Prostate gland (tissue), 2 donors: ENCODE measurements around the gene SH2D3C. TPM values are rescaled to one million over a fixed set of nuclear protein-coding genes. Genes with fewer than 3 reads are reported as not detected.
A peak's percentile ranks its signal among the peaks of the same experiment; 100 is the strongest.

Source experiments
- DNase-seq: peaks from one replicate; pipeline ENCODE4 v3.0.0-alpha.2; 2019; ENCODE audit warnings: low spot score
- H3K27ac ChIP-seq, 2 donors: fragments of 200-600 bp; sonication (generic); 2 replicates each; pipeline ENCODE4 v1.5.1; 2017 to 2019
- H3K27me3 ChIP-seq: fragments of 200-600 bp; sonication (generic); replicated peaks from 2 replicates; pipeline ENCODE4 v1.5.1; 2019; ENCODE audit not compliant: insufficient read depth
- H3K36me3 ChIP-seq, 2 donors: fragments of 200-600 bp; sonication (generic); 1 replicate in 1 of 2; 2 replicates in 1 of 2; pipeline versions ENCODE4 v1.5.1 to v1.8.1; 2017 to 2019
- H3K4me1 ChIP-seq: fragments of 200-600 bp; sonication (generic); replicated peaks from 2 replicates; pipeline ENCODE4 v1.5.1; 2019
- H3K4me3 ChIP-seq, 2 donors: fragments of 200-600 bp; sonication (generic); 2 replicates each; pipeline ENCODE4 v1.5.1; 2017 to 2019
- H3K9me3 ChIP-seq: fragments of 200-600 bp; sonication (generic); 2 replicates; pipeline ENCODE4 v1.5.1; 2017
- CTCF ChIP-seq, 4 experiments: fragments of 200-600 bp in 2 of 4; fragments of 450-650 bp in 2 of 4; sonication (generic) in 2 of 4; IDR thresholded peaks; 1 replicate in 3 of 4; 2 replicates in 1 of 4; pipeline ENCODE4 v1.5.1; 2016 to 2019; ENCODE audit warnings: antibody characterized with exemption in 4 of 4, mild to moderate bottlenecking in 2 of 4, moderate library complexity in 2 of 4
- POLR2A ChIP-seq: fragments of 450-650 bp; IDR thresholded peaks from one replicate; pipeline ENCODE4 v1.6.1; 2016; ENCODE audit warnings: antibody characterized with exemption, mild to moderate bottlenecking
- POLR2AphosphoS5 ChIP-seq: sonication (generic); formaldehyde crosslinking; IDR thresholded peaks from one replicate; pipeline ENCODE4 v1.6.1; 2017; ENCODE audit warnings: antibody characterized with exemption
- WGBS: methylation state at CpG from one replicate; pipeline ENCODE4 v1.1.5; 2018; 5-methylcytosine and 5-hydroxymethylcytosine counted together
- intact Hi-C: fragments of 100-400 bp; cut with DNase I; formaldehyde crosslinking; loops from one replicate; pipeline ENCODE4 v1.14.2; 2022
- total RNA-seq, 2 donors: library from RNA; depleted of rRNA; stranded (reverse); fragments of >200 nt; gene quantifications; one replicate each; pipeline ENCODE4 v1.1.0, GENCODE V29; 2016

Gene SH2D3C
- total RNA-seq, 2 donors from 2014 or later = 5.5 to 11.4 TPM

GRCh38 chr9:127767909-127768331 lies 10.5 kb downstream of the SH2D3C start:
- no peak for TF ChIP-seq POLR2A
- no peak for TF ChIP-seq CTCF (IDR thresholded peaks at IDR 0.05)
- TF ChIP-seq POLR2AphosphoS5 = no peak
- H3K27ac ChIP-seq = peak overlapping the region in 1 of 2 donors; percentile 0
- H3K9me3 ChIP-seq = no peaks in the 10 kb centered on the region
- H3K4me1 ChIP-seq = peaks cover 5% of the 10 kb centered on the region
- DNase-seq = no peak
- no peak overlapping the region for H3K4me3 ChIP-seq
- 54% methylated on average over 13 of the region's 13 CpGs for WGBS
- intact Hi-C loops = no loop called here
- H3K27me3 ChIP-seq = no peaks in the 10 kb centered on the region
- no peaks in the 10 kb centered on the region for H3K36me3 ChIP-seq

- peak overlapping the region in 1 of 2 donors; percentile 0 for H3K27ac ChIP-seq
Observed at GRCh38 chr9:127767410-127767809, 11.1 kb downstream of the SH2D3C start.

DNA sequence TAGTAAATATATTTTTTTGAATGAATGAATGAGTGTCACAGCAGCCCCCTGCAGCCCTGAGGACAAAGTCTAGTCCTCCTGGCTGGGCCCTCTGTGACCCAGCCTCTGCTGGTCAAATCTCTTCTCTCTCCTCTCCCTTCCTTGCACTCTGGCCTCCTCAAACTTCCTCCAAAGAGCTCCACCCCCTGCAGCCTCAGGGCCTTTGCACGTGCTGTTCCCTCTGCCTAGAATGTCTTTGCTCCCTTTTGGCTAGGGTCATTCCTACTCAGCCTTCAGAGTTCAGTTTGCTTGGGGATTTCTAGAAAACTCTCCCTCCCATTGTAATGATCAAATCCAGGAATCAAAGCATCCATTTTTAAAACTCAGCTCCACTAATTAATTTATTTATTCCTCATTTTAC lies 13.0 kb downstream of the SH2D3C start:
- Histone ChIP-seq H3K27me3 (no peaks in the 10 kb centered on the region), H3K9me3 (no peaks in the 10 kb centered on the region), H3K36me3 (no peaks in the 10 kb centered on the region), H3K4me1 (peaks cover under 1% of the 10 kb centered on the region), H3K27ac (no peak overlapping the region), H3K4me3 (no peak overlapping the region)
- intact Hi-C loops = no loop called here
- TF ChIP-seq POLR2AphosphoS5 (no peak), CTCF (IDR thresholded peaks at IDR 0.05) (no peak), POLR2A (no peak)
- WGBS = 85% methylated on average over 1 of the region's 1 CpG
- DNase-seq = no peak

More at GRCh38 chr9:127767410-127767809, 11.1 kb downstream of the SH2D3C start:
- Histone ChIP-seq H3K36me3 (no peaks in the 10 kb centered on the region), H3K27me3 (no peaks in the 10 kb centered on the region), H3K4me3 (no peak overlapping the region), H3K4me1 (peaks cover 5% of the 10 kb centered on the region), H3K9me3 (no peaks in the 10 kb centered on the region)
- intact Hi-C loops = no loop called here
- no peak for TF ChIP-seq POLR2AphosphoS5
- TF ChIP-seq CTCF (IDR thresholded peaks at IDR 0.05) = no peak
- no peak for TF ChIP-seq POLR2A
- WGBS = 66% methylated on average over 3 of the region's 3 CpGs
- no peak for DNase-seq

DNA sequence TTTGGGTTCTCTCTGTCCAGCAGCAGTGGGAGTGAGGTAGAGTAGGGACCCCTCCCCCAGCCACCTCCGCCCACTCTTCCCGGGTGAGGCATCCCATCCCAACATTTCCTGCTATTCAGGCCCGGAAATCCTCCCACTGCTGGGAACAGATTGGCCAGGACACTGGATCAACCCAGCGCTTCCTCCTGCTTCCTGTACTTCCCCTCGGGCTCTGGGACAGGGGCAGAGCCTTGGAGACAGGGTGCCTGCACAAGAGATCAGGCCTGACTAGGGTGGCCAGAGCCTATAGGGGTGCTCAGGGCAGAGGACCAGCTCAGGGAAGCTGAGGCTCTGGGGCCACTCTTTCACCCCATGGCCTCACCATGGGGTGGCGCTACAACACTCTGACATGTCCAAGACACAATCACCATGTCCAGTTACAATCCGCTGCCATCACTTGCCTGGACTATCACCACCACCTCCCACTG lies 14.5 kb downstream of the SH2D3C start:
- Histone ChIP-seq H3K27me3 (no peaks in the 10 kb centered on the region), H3K4me1 (no peaks in the 10 kb centered on the region), H3K9me3 (no peaks in the 10 kb centered on the region), H3K27ac (no peak overlapping the region), H3K36me3 (no peaks in the 10 kb centered on the region), H3K4me3 (no peak overlapping the region)
- WGBS = 45% methylated on average over 7 of the region's 7 CpGs
- no peak for DNase-seq
- TF ChIP-seq POLR2A (no peak), CTCF (IDR thresholded peaks at IDR 0.05) (peak in 1 of 4 experiments; percentile 27)
- intact Hi-C loops = no loop called here

DNA sequence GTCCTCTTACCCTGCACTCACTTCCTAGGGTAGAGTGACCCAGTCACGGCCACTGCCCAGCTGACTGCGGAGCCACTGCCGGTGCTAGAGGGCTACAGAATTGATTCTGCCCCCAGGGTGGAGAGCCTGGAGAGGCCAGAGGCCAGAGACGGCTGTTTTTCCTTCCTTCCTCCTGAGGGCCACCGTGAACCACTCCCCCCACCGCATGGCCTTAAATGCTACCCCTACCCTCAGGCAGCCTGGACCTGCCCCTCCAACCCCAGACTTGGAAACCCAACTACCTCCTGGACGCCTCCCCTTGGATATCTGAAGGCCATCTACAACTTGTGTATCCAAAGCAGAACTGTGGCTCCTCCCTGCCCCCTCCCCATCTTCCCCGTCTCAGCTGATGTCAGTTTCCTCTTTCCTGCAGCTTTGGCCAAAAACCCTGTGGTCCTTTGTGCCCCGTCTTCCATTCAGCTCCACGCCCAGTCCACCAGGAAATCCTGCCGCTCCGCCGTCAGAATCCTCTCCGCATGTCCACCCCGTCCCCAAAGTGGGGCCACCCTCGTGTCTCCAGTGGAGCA lies 16.3 kb downstream of the SH2D3C start:
- no peak overlapping the region for H3K4me3 ChIP-seq
- 42% methylated on average over 16 of the region's 16 CpGs for WGBS
- no peak for DNase-seq

More for the DNA sequence above, 16.3 kb downstream of the SH2D3C start:
- Histone ChIP-seq H3K4me1 (no peaks in the 10 kb centered on the region), H3K9me3 (no peaks in the 10 kb centered on the region), H3K27ac (no peak overlapping the region), H3K27me3 (no peaks in the 10 kb centered on the region), H3K36me3 (no peaks in the 10 kb centered on the region)
- intact Hi-C loops = no loop called here
- TF ChIP-seq POLR2A = no peak
